HepG2 (cell line): ENCODE results near the gene HDGFL2. TPM values are rescaled to one million over a fixed set of nuclear protein-coding genes. Genes with fewer than 3 reads are reported as not detected.

Source experiments
- ATF4 ChIP-seq, 2 experiments: fragments of 450-650 bp in 1 of 2; sonication (generic) in 1 of 2; formaldehyde crosslinking; IDR thresholded peaks; 2 replicates each; pipeline versions ENCODE4 v1.5.0 to v1.8.0; 2020 to 2022; ENCODE audit warnings: mild to moderate bottlenecking in 1 of 2, missing genetic modification reagents in 1 of 2
- CHD2 ChIP-seq: IDR thresholded peaks from 2 replicates; pipeline ENCODE4 v1.6.1; 2011; ENCODE audit warnings: low read depth, low read length, improper control_type of control experiment
- DNMT1 ChIP-seq: sonication (generic); formaldehyde crosslinking; IDR thresholded peaks from 2 replicates; pipeline ENCODE4 v1.5.1; 2020; ENCODE audit warnings: mild to moderate bottlenecking, missing genetic modification reagents
- ELF1 ChIP-seq: sonication (generic); formaldehyde crosslinking; IDR thresholded peaks from 2 replicates; pipeline ENCODE4 v1.4.0; 2020; ENCODE audit warnings: missing genetic modification reagents
- FOXM1 ChIP-seq: sonication (generic); formaldehyde crosslinking; IDR thresholded peaks from 2 replicates; pipeline ENCODE4 v1.5.0; 2020; ENCODE audit warnings: missing genetic modification reagents
- FOXP4 ChIP-seq: sonication (generic); formaldehyde crosslinking; IDR thresholded peaks from 2 replicates; pipeline ENCODE4 v1.4.0; 2020; ENCODE audit warnings: missing genetic modification reagents
- GATAD2A ChIP-seq: IDR thresholded peaks from 2 replicates; pipeline ENCODE4 v1.6.1; 2016
- KDM2A ChIP-seq: sonication (generic); formaldehyde crosslinking; IDR thresholded peaks from 2 replicates; pipeline ENCODE4 v1.4.0; 2020; ENCODE audit warnings: low read depth, missing genetic modification reagents, borderline replicate concordance
- MLLT10 ChIP-seq: sonication (generic); formaldehyde crosslinking; IDR thresholded peaks from 2 replicates; pipeline ENCODE4 v1.4.0; 2020; ENCODE audit warnings: missing genetic modification reagents
- PRDM15 ChIP-seq: sonication (generic); formaldehyde crosslinking; IDR thresholded peaks from 2 replicates; pipeline ENCODE4 v1.4.0; 2020; ENCODE audit warnings: missing genetic modification reagents
- RBAK ChIP-seq: sonication (generic); formaldehyde crosslinking; IDR thresholded peaks from 2 replicates; pipeline ENCODE4 v1.5.1; 2020; ENCODE audit warnings: mild to moderate bottlenecking, missing genetic modification reagents
- RORA ChIP-seq: sonication (generic); formaldehyde crosslinking; IDR thresholded peaks from 2 replicates; pipeline ENCODE4 v1.5.0; 2020; ENCODE audit warnings: mild to moderate bottlenecking, missing genetic modification reagents, moderate library complexity
- SP1 ChIP-seq, 2 experiments: fragments of 450-650 bp in 1 of 2; sonication (generic) in 1 of 2; formaldehyde crosslinking in 1 of 2; IDR thresholded peaks; 2 replicates each; pipeline versions ENCODE4 v1.4.0 to v1.6.1; 2016 to 2020; ENCODE audit warnings: missing genetic modification reagents in 1 of 2
- ZNF101 ChIP-seq: sonication (generic); formaldehyde crosslinking; IDR thresholded peaks from 2 replicates; pipeline ENCODE4 v1.4.0; 2020; ENCODE audit warnings: mild to moderate bottlenecking, low read depth, missing genetic modification reagents, borderline replicate concordance
- ZNF362 ChIP-seq: sonication (generic); formaldehyde crosslinking; IDR thresholded peaks from 2 replicates; pipeline ENCODE4 v1.4.0; 2020; ENCODE audit warnings: missing genetic modification reagents, mild to moderate bottlenecking, borderline replicate concordance
- ZNF558 ChIP-seq: sonication (generic); formaldehyde crosslinking; IDR thresholded peaks from 2 replicates; pipeline ENCODE4 v1.9.0; 2022; ENCODE audit warnings: mild to moderate bottlenecking, missing genetic modification reagents, borderline replicate concordance
- ZNF589 ChIP-seq: sonication (generic); formaldehyde crosslinking; conservative IDR thresholded peaks from 2 replicates; pipeline ENCODE4 v1.8.0; 2022; ENCODE audit warnings: mild to moderate bottlenecking, moderate library complexity, missing genetic modification reagents
- ZNF713 ChIP-seq: sonication (generic); formaldehyde crosslinking; IDR thresholded peaks from 2 replicates; pipeline ENCODE4 v1.4.0; 2020; ENCODE audit warnings: mild to moderate bottlenecking, missing genetic modification reagents
- ZNF773 ChIP-seq: sonication (generic); formaldehyde crosslinking; IDR thresholded peaks from 2 replicates; pipeline ENCODE4 v1.4.0; 2020; ENCODE audit warnings: missing genetic modification reagents, borderline replicate concordance
- ZNF850 ChIP-seq: sonication (generic); formaldehyde crosslinking; conservative IDR thresholded peaks from 2 replicates; pipeline ENCODE4 v1.9.0; 2021; ENCODE audit warnings: mild to moderate bottlenecking, missing genetic modification reagents
- polyA plus RNA-seq, 8 experiments: library from polyadenylated mRNA; depleted of rRNA in 3 of 8; stranded (reverse) in 7 of 8; unstranded in 1 of 8; fragments of >200 nt; fragmentation: Illumina TruSeq in 4 of 8; extraction: Trizol in 4 of 8; gene quantifications; 2 replicates each; pipeline versions ENCODE4 v1.2.1 to v1.2.3, GENCODE V29; 2011 to 2016; ENCODE audit warnings: low read depth in 4 of 8, missing spikeins in 1 of 8, mixed read lengths in 1 of 8; ENCODE audit not compliant: insufficient read depth in 1 of 8
- total RNA-seq, 5 experiments: library from RNA; depleted of rRNA; stranded (reverse); fragments of >200 nt; fragmentation: Illumina TruSeq; extraction: Trizol; gene quantifications; 2 replicates each; pipeline ENCODE4 v1.2.3, GENCODE V29; 2016; ENCODE audit warnings: low read depth in 1 of 5

Gene HDGFL2
- total and polyA plus RNA-seq, 2 of the 13 experiments (the other 11 are each of a cell fraction or from before 2014, with no cell fraction given), result 20.0 to 51.1 TPM

GRCh38 chr19:4541114-4541805 is 69.2 kb downstream of the HDGFL2 start (continued):
- TF ChIP-seq DNMT1 (CRISPR knock-in tag) (no peak), ELF1 (no peak), FOXM1 (CRISPR knock-in tag) (no peak), ATF4 (CRISPR knock-in tag; IDR thresholded peaks at IDR 0.05) (peak in 1 of 2 experiments; percentile 48; a peak in 2 of 4 replicates), MLLT10 (CRISPR knock-in tag) (no peak), CHD2 (no peak), ZNF850 (CRISPR knock-in tag) (no peak), ZNF773 (no peak), GATAD2A (CRISPR knock-in tag) (peak; percentile 35; the same call in 1 of the 2 replicates), RBAK (CRISPR knock-in tag) (peak; percentile 86), ZNF589 (CRISPR knock-in tag) (no peak), ZNF362 (peak; percentile 86; the same call in 1 of the 2 replicates), FOXP4 (0 out of 2 replicates have a peak, but pooled peaks have one; percentile 17), PRDM15 (CRISPR knock-in tag) (no peak), ZNF713 (CRISPR knock-in tag) (no peak), RORA (CRISPR knock-in tag) (no peak), ZNF558 (CRISPR knock-in tag) (no peak), SP1 (IDR thresholded peaks at IDR 0.05) (no peak), SP1 (CRISPR knock-in tag; IDR thresholded peaks at IDR 0.05) (no peak), KDM2A (peak; percentile 48; the same call in 1 of the 2 replicates), ZNF101 (no peak)
